GM19035 (cell line): ENCODE results near the gene WNT6.
A peak's percentile ranks its signal among the peaks of the same experiment; 100 is the strongest.

Experiments
- ATAC-seq: cut with Tn5 transposase; IDR thresholded peaks from one replicate; pipeline ENCODE4 v1.9.1; 2021; ENCODE audit not compliant: unreplicated experiment

The WNT6 gene

GRCh38 chr2:218892693-218893348 is 33.2 kb downstream of the WNT6 start:
- ATAC-seq, result peak; percentile 45

GRCh38 chr2:218893349-218894150 is 33.9 kb downstream of the WNT6 start:
- ATAC-seq, result no peak

- ATAC-seq, result no peak
These were observed 34.7 kb downstream of the WNT6 start for GRCh38 chr2:218894151-218894879.

- no peak for ATAC-seq
These were observed 35.2 kb downstream of the WNT6 start for GRCh38 chr2:218894880-218895157.

GRCh38 chr2:218895326-218895725 is 35.7 kb downstream of the WNT6 start:
- no peak for ATAC-seq

GRCh38 chr2:218895759-218896500 is 36.3 kb downstream of the WNT6 start:
- ATAC-seq, result peak; percentile 18

- ATAC-seq, result peak; percentile 68
These were observed 37.1 kb downstream of the WNT6 start for GRCh38 chr2:218896501-218897393.

GRCh38 chr2:218897394-218898108 is 37.9 kb downstream of the WNT6 start:
- no peak for ATAC-seq

GRCh38 chr2:218898109-218898878 is 38.7 kb downstream of the WNT6 start:
- ATAC-seq, result peak; percentile 38

- no peak for ATAC-seq
These were observed 39.5 kb downstream of the WNT6 start for GRCh38 chr2:218899147-218899546.

- ATAC-seq, result no peak
These were observed 42.8 kb downstream of the WNT6 start for GRCh38 chr2:218902427-218902826.

GRCh38 chr2:218904176-218904575 is 44.6 kb downstream of the WNT6 start:
- no peak for ATAC-seq

- peak; percentile 96 for ATAC-seq
These were observed 49.4 kb downstream of the WNT6 start for GRCh38 chr2:218908721-218909619.

GRCh38 chr2:218910741-218911140 is 51.1 kb downstream of the WNT6 start:
- no peak for ATAC-seq

- no peak for ATAC-seq
These were observed 60.9 kb downstream of the WNT6 start for GRCh38 chr2:218920504-218920903.
